ENCODE results near the gene ADPRHL1. TPM values are rescaled to one million over a fixed set of nuclear protein-coding genes. Genes with fewer than 3 reads are reported as not detected.

The ADPRHL1 gene
- total and polyA plus RNA-seq, 2 donors (not counting 1 experiment from before 2014, with no cell fraction given), result 0.59 to 1.5 TPM

DNA sequence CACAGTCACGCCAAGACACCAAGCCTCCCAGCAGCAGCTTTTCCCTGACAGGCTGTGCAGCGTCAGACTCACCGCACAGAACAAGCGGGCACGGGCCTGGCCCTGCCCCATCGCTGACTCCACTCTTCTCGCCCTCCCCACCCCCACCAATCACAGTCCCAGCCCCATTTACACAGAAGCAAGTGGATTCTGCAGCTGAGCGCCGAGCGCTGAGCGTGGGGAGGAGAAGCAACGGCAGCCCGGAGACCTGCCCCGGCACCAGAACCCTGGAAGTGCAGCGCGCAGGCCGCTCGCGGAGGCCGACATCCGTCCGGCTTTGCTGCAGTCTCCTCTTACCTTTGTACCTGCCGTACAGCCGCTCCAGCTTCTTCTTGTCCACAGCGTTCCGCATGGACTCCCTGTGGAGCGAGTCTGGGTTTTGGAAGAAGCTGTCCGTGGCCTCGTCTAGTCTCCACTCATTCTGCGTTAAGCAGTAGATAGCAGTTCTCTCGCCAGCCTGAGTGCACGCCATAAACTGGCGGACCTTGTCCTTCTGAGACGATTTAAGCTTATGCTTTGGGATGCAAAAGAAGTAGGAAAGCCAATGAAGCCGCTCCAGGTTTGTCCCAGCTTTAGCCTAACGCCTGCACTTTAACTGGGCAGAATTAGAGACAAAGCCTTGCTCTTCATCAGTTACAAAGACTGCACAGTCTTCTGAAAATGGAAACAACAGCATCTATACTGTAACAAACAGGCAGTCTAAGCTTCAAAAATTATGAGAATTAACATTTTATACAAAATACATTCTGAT is 30.4 kb upstream of the ADPRHL1 start:
- Histone ChIP-seq H3K4me1 (ENCODE audit: control insufficient read depth, extremely low read depth, insufficient read depth, low read length) (peaks cover 3% of the 10 kb centered on the region), H3K79me2 (ENCODE audit: control insufficient read depth, insufficient read depth, low read length) (peaks cover 47% of the 10 kb centered on the region), H3K4me2 (ENCODE audit: extremely low read depth, insufficient read depth, low read length) (no peak overlapping the region), H3K27ac (ENCODE audit: insufficient read depth, low read length) (no peak overlapping the region), H3K36me3 (ENCODE audit: control insufficient read depth, insufficient read depth, low read length) (peaks cover 5% of the 10 kb centered on the region), H2AFZ (ENCODE audit: low read length) (no peak overlapping the region), H3K9ac (ENCODE audit: insufficient read depth, low read length) (no peak overlapping the region), H3K9me3 (ENCODE audit: control insufficient read depth, insufficient read depth, low read depth, low read length) (no peaks in the 10 kb centered on the region), H3K4me3 (replicated peaks in 1 of 4; ENCODE audit: control extremely low read depth in 1 of 4, insufficient read depth in 1 of 4, low read depth in 3 of 4, low read length in 4 of 4) (no peak overlapping the region), H4K20me1 (ENCODE audit: control insufficient read depth, extremely low read depth, insufficient read depth, low read length) (peaks cover 2% of the 10 kb centered on the region), H3K27me3 (ENCODE audit: control insufficient read depth, insufficient read depth, low read length) (no peaks in the 10 kb centered on the region)
- no peak for DNase-seq (ENCODE audit: low read depth in 2 of 2)
- no peak for TF ChIP-seq EZH2 (IDR thresholded peaks at IDR 0.05; ENCODE audit: low read length, missing control alignments)
- TF ChIP-seq, protein P1, sequence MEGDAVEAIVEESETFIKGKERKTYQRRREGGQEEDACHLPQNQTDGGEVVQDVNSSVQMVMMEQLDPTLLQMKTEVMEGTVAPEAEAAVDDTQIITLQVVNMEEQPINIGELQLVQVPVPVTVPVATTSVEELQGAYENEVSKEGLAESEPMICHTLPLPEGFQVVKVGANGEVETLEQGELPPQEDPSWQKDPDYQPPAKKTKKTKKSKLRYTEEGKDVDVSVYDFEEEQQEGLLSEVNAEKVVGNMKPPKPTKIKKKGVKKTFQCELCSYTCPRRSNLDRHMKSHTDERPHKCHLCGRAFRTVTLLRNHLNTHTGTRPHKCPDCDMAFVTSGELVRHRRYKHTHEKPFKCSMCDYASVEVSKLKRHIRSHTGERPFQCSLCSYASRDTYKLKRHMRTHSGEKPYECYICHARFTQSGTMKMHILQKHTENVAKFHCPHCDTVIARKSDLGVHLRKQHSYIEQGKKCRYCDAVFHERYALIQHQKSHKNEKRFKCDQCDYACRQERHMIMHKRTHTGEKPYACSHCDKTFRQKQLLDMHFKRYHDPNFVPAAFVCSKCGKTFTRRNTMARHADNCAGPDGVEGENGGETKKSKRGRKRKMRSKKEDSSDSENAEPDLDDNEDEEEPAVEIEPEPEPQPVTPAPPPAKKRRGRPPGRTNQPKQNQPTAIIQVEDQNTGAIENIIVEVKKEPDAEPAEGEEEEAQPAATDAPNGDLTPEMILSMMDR (conservative IDR thresholded peaks at IDR 0.05 in 1 of 2, IDR thresholded peaks at IDR 0.05 in 1 of 2; ENCODE audit: low read depth in 1 of 2, low read length in 2 of 2), result no peak

DNA sequence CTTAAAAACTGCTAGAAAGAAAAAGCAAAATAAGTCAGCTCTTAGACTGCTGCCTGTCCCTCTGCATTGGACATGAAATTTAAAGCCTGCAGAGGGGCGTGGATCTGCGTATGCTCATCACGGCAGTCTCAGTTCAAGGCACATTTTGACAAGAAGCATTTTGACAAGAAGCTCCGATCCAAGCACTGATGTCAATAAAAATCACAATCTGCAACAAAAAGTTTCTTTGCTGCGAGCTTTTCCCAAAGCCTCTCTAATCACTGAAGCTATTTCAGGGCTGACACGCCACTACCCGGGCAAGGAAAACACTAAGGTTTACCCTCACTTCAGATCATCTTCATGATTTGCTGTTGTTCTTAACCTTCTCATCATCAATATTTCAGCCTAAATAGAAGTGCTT is 29.8 kb upstream of the ADPRHL1 start:
- H3K36me3 ChIP-seq (ENCODE audit: control insufficient read depth, insufficient read depth, low read length), result peaks cover 5% of the 10 kb centered on the region
- DNase-seq (ENCODE audit: low read depth in 2 of 2), result no peak
- H3K4me1 ChIP-seq (ENCODE audit: control insufficient read depth, extremely low read depth, insufficient read depth, low read length), result no peaks in the 10 kb centered on the region
- H4K20me1 ChIP-seq (ENCODE audit: control insufficient read depth, extremely low read depth, insufficient read depth, low read length), result peaks cover 2% of the 10 kb centered on the region
- no peak overlapping the region for H3K4me3 ChIP-seq (replicated peaks in 1 of 4; ENCODE audit: control extremely low read depth in 1 of 4, insufficient read depth in 1 of 4, low read depth in 3 of 4, low read length in 4 of 4)
- no peaks in the 10 kb centered on the region for H3K9me3 ChIP-seq (ENCODE audit: control insufficient read depth, insufficient read depth, low read depth, low read length)
- H3K27me3 ChIP-seq (ENCODE audit: control insufficient read depth, insufficient read depth, low read length), result no peaks in the 10 kb centered on the region
- H3K79me2 ChIP-seq (ENCODE audit: control insufficient read depth, insufficient read depth, low read length), result peaks cover 41% of the 10 kb centered on the region
- H3K4me2 ChIP-seq (ENCODE audit: extremely low read depth, insufficient read depth, low read length), result no peak overlapping the region
- no peak overlapping the region for H2AFZ ChIP-seq (ENCODE audit: low read length)
- H3K27ac ChIP-seq (ENCODE audit: insufficient read depth, low read length), result no peak overlapping the region
- no peak for TF ChIP-seq EZH2 (IDR thresholded peaks at IDR 0.05; ENCODE audit: low read length, missing control alignments)
- TF ChIP-seq, protein P1 (conservative IDR thresholded peaks at IDR 0.05 in 1 of 2, IDR thresholded peaks at IDR 0.05 in 1 of 2; ENCODE audit: low read depth in 1 of 2, low read length in 2 of 2), result no peak
- no peak overlapping the region for H3K9ac ChIP-seq (ENCODE audit: insufficient read depth, low read length)

DNA sequence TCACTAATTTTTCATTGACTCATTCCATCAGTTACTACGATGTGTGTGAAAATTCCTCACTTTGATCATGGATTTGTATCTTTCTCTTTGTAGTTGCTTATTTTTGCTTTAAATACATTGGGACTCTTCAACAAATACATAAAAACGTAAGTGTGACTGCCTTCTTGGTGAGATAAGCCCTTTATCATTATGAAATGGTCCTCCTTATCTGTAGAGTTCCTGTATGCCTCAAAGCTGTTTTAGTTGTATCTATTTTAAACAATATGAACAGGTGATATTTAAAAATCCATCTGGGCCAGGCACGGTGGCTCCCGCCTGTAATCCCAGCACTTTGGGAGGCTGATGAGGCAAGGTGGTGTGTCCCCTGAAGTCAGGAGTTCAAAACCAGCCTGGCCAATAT is 25.9 kb upstream of the ADPRHL1 start:
- H4K20me1 ChIP-seq (ENCODE audit: control insufficient read depth, extremely low read depth, insufficient read depth, low read length), result no peaks in the 10 kb centered on the region
- no peak overlapping the region for H2AFZ ChIP-seq (ENCODE audit: low read length)
- H3K27me3 ChIP-seq (ENCODE audit: control insufficient read depth, insufficient read depth, low read length), result no peaks in the 10 kb centered on the region
- H3K4me1 ChIP-seq (ENCODE audit: control insufficient read depth, extremely low read depth, insufficient read depth, low read length), result no peaks in the 10 kb centered on the region
- H3K9me3 ChIP-seq (ENCODE audit: control insufficient read depth, insufficient read depth, low read depth, low read length), result no peaks in the 10 kb centered on the region
- H3K36me3 ChIP-seq (ENCODE audit: control insufficient read depth, insufficient read depth, low read length), result peaks cover 14% of the 10 kb centered on the region
- H3K4me2 ChIP-seq (ENCODE audit: extremely low read depth, insufficient read depth, low read length), result no peak overlapping the region
- DNase-seq (ENCODE audit: low read depth in 2 of 2), result no peak
- TF ChIP-seq, protein P1 (conservative IDR thresholded peaks at IDR 0.05 in 1 of 2, IDR thresholded peaks at IDR 0.05 in 1 of 2; ENCODE audit: low read depth in 1 of 2, low read length in 2 of 2), result no peak
- TF ChIP-seq EZH2 (IDR thresholded peaks at IDR 0.05; ENCODE audit: low read length, missing control alignments), result no peak
- H3K4me3 ChIP-seq (replicated peaks in 1 of 4; ENCODE audit: control extremely low read depth in 1 of 4, insufficient read depth in 1 of 4, low read depth in 3 of 4, low read length in 4 of 4), result no peak overlapping the region
- peaks cover 9% of the 10 kb centered on the region for H3K79me2 ChIP-seq (ENCODE audit: control insufficient read depth, insufficient read depth, low read length)
- H3K9ac ChIP-seq (ENCODE audit: insufficient read depth, low read length), result no peak overlapping the region
- H3K27ac ChIP-seq (ENCODE audit: insufficient read depth, low read length), result no peak overlapping the region

Data from fibroblast of lung (primary cell).